IMR-90 (cell line): ENCODE results near the gene SPATA31D1. TPM values are rescaled to one million over a fixed set of nuclear protein-coding genes. Genes with fewer than 3 reads are reported as not detected.
A peak's percentile ranks its signal among the peaks of the same experiment; 100 is the strongest.

ENCODE experiments used
- ATAC-seq: fragments of 200-7000 bp; cut with Tn5 transposase; 2 replicates; pipeline ENCODE4 v1.9.1; 2020; ENCODE audit warnings: low read depth, mild to moderate bottlenecking, moderate library complexity
- BruUV-seq: library from RNA; stranded (reverse); fragments of 400-500 nt; replicated peaks from 2 replicates; lab custom pipeline; 2021; lab: Mats Ljungman, UMichigan
- CTCF ChIA-PET: fragments of 300-600 bp; formaldehyde crosslinking; extraction: SDS; loops from one replicate; lab custom pipeline; 2021; ENCODE audit warnings: antibody characterized with exemption; lab: Yijun Ruan, JAX
- POLR2A ChIA-PET: fragments of 300-600 bp; sonication (Branson Sonifier 250); formaldehyde crosslinking; loops from one replicate; lab custom pipeline; 2022; ENCODE audit warnings: antibody characterized with exemption; ENCODE audit not compliant: unreplicated experiment; lab: Charles Lee
- DNase-seq: peaks from one replicate; pipeline ENCODE4 v3.0.0; 2013
- H2AFZ ChIP-seq: replicated peaks from 2 replicates; pipeline ENCODE3; 2013; ENCODE audit warnings: low read length, mild to moderate bottlenecking; ENCODE audit not compliant: poor library complexity
- H2AK5ac ChIP-seq: 2 replicates; pipeline ENCODE4 v1.6.1; 2013; ENCODE audit warnings: low read depth, low read length, inconsistent platforms
- H2AK9ac ChIP-seq: replicated peaks from 2 replicates; pipeline ENCODE3; 2013; ENCODE audit warnings: mild to moderate bottlenecking, low read depth, low read length, moderate library complexity; ENCODE audit not compliant: poor library complexity
- H2BK120ac ChIP-seq: 2 replicates; pipeline ENCODE4 v1.6.1; 2013; ENCODE audit warnings: low read depth, low read length, inconsistent platforms
- H2BK15ac ChIP-seq: 3 replicates; pipeline ENCODE4 v1.6.1; 2013; ENCODE audit warnings: low read depth, low read length, inconsistent platforms
- H2BK20ac ChIP-seq: 2 replicates; pipeline ENCODE4 v1.6.1; 2013; ENCODE audit warnings: low read depth, mild to moderate bottlenecking, inconsistent platforms, low read length, moderate library complexity
- H2BK5ac ChIP-seq: 2 replicates; pipeline ENCODE4 v1.6.1; 2013; ENCODE audit warnings: mild to moderate bottlenecking, low read depth, low read length, inconsistent platforms; ENCODE audit not compliant: poor library complexity, severe bottlenecking
- H3K14ac ChIP-seq: replicated peaks from 2 replicates; pipeline ENCODE4 v1.6.1; 2013; ENCODE audit warnings: low read depth, low read length, inconsistent platforms
- H3K18ac ChIP-seq: 2 replicates; pipeline ENCODE4 v1.6.1; 2013; ENCODE audit warnings: low read depth, low read length, control low read depth
- H3K23ac ChIP-seq: 2 replicates; pipeline ENCODE4 v1.6.1; 2013; ENCODE audit warnings: low read depth, low read length, inconsistent platforms
- H3K27ac ChIP-seq: 2 replicates; pipeline ENCODE4 v1.5.1; 2013; ENCODE audit warnings: mild to moderate bottlenecking, control low read depth, low read length; ENCODE audit not compliant: insufficient read depth
- H3K27me3 ChIP-seq: 2 replicates; pipeline ENCODE4 v1.6.1; 2013; ENCODE audit warnings: low read length; ENCODE audit not compliant: control insufficient read depth, insufficient read depth
- H3K36me3 ChIP-seq: 2 replicates; pipeline ENCODE4 v1.6.1; 2013; ENCODE audit warnings: low read length, mixed read lengths; ENCODE audit not compliant: control insufficient read depth, insufficient read depth
- H3K4ac ChIP-seq: 2 replicates; pipeline ENCODE4 v1.6.1; 2013; ENCODE audit warnings: low read depth, low read length, inconsistent platforms
- H3K4me1 ChIP-seq: 2 replicates; pipeline ENCODE4 v1.6.1; 2013; ENCODE audit warnings: low read length, mixed read lengths; ENCODE audit not compliant: control insufficient read depth, insufficient read depth
- H3K4me2 ChIP-seq: 2 replicates; pipeline ENCODE4 v1.6.1; 2013; ENCODE audit warnings: low read depth, mild to moderate bottlenecking, control low read depth, low read length, moderate library complexity
- H3K4me3 ChIP-seq: 2 replicates; pipeline ENCODE4 v1.5.1; 2013; ENCODE audit warnings: low read depth, mild to moderate bottlenecking, control low read depth, low read length, moderate library complexity; ENCODE audit not compliant: insufficient read depth
- H3K56ac ChIP-seq: 2 replicates; pipeline ENCODE4 v1.6.1; 2013; ENCODE audit warnings: low read length, inconsistent platforms; ENCODE audit not compliant: insufficient read depth; ENCODE audit errors: extremely low read depth
- H3K79me1 ChIP-seq, 2 experiments: 2 replicates each; pipeline ENCODE4 v1.6.1; 2013; ENCODE audit warnings: low read length in 2 of 2, inconsistent platforms in 1 of 2, low read depth in 1 of 2
- H3K9ac ChIP-seq: 2 replicates; pipeline ENCODE4 v1.6.1; 2013; ENCODE audit warnings: low read depth, low read length, control low read depth
- H3K9me1 ChIP-seq: 2 replicates; pipeline ENCODE4 v1.6.1; 2013; ENCODE audit warnings: low read length, inconsistent platforms; ENCODE audit not compliant: insufficient read depth
- H3K9me3 ChIP-seq: 2 replicates; pipeline ENCODE4 v1.6.1; 2013; ENCODE audit warnings: low read length; ENCODE audit not compliant: control insufficient read depth, insufficient read depth
- H4K20me1 ChIP-seq: 2 replicates; pipeline ENCODE4 v1.6.1; 2013; ENCODE audit warnings: low read length, inconsistent platforms; ENCODE audit not compliant: insufficient read depth
- H4K5ac ChIP-seq: 2 replicates; pipeline ENCODE4 v1.6.1; 2013; ENCODE audit warnings: mild to moderate bottlenecking, low read depth, low read length, control low read depth
- H4K8ac ChIP-seq, 2 experiments: 2 replicates each; pipeline ENCODE4 v1.6.1; 2013; ENCODE audit warnings: low read depth in 2 of 2, low read length in 2 of 2, control low read depth in 1 of 2, inconsistent platforms in 1 of 2
- H4K91ac ChIP-seq: 2 replicates; pipeline ENCODE4 v1.6.1; 2013; ENCODE audit warnings: low read depth, low read length, inconsistent platforms; ENCODE audit not compliant: insufficient read depth
- BHLHE40 ChIP-seq: fragments of 150-350 bp; IDR thresholded peaks from 2 replicates; pipeline ENCODE4 v1.6.1; 2016; ENCODE audit warnings: mild to moderate bottlenecking, low read depth, low read length
- CEBPB ChIP-seq: IDR thresholded peaks from 2 replicates; pipeline ENCODE4 v1.6.1; 2012; ENCODE audit warnings: low read depth, low read length, improper control_type of control experiment
- CHD1 ChIP-seq: IDR thresholded peaks from 2 replicates; pipeline ENCODE4 v1.6.1; 2012; ENCODE audit warnings: low read depth, low read length, improper control_type of control experiment
- FOS ChIP-seq: fragments of 150-350 bp; IDR thresholded peaks from 2 replicates; pipeline ENCODE4 v1.6.1; 2016; ENCODE audit warnings: low read depth, low read length
- MAFK ChIP-seq: IDR thresholded peaks from 2 replicates; pipeline ENCODE4 v1.6.1; 2012; ENCODE audit warnings: low read depth, low read length, improper control_type of control experiment
- MAZ ChIP-seq: IDR thresholded peaks from 2 replicates; pipeline ENCODE4 v1.6.1; 2012; ENCODE audit warnings: low read depth, mild to moderate bottlenecking, low read length, improper control_type of control experiment, moderate library complexity, borderline replicate concordance
- MXI1 ChIP-seq: IDR thresholded peaks from 2 replicates; pipeline ENCODE4 v1.6.1; 2012; ENCODE audit warnings: low read depth, mild to moderate bottlenecking, low read length, moderate library complexity, borderline replicate concordance
- NFE2L2 ChIP-seq: fragments of 150-350 bp; IDR thresholded peaks from 2 replicates; pipeline ENCODE4 v1.6.1; 2016; ENCODE audit warnings: low read depth, mild to moderate bottlenecking, low read length
- POLR2A ChIP-seq: IDR thresholded peaks from 2 replicates; pipeline ENCODE4 v1.6.1; 2012; ENCODE audit warnings: mild to moderate bottlenecking, low read depth, low read length
- RAD21 ChIP-seq: IDR thresholded peaks from 2 replicates; pipeline ENCODE4 v1.6.1; 2012; ENCODE audit warnings: low read length, improper control_type of control experiment
- RCOR1 ChIP-seq: IDR thresholded peaks from 2 replicates; pipeline ENCODE4 v1.6.1; 2012; ENCODE audit warnings: mild to moderate bottlenecking, low read length, improper control_type of control experiment; ENCODE audit not compliant: insufficient replicate concordance
- RFX5 ChIP-seq: IDR thresholded peaks from 2 replicates; pipeline ENCODE4 v1.8.0; 2012; ENCODE audit warnings: low read depth, mild to moderate bottlenecking, low read length, moderate library complexity
- SMC3 ChIP-seq: fragments of 150-350 bp; IDR thresholded peaks from 2 replicates; pipeline ENCODE4 v1.6.1; 2016; ENCODE audit warnings: low read depth, mild to moderate bottlenecking, antibody characterized with exemption, low read length, moderate library complexity
- dilution Hi-C: fragments of 300-500 bp; cut with HindIII; formaldehyde crosslinking; loops from one replicate; pipeline ENCODE4 v1.14.3; 2018; ENCODE audit warnings: low sequenced_read_pairs; ENCODE audit not compliant: unreplicated experiment
- in situ Hi-C: fragments of 300-500 bp; cut with MboI; formaldehyde crosslinking; loops from 3 replicates; pipeline ENCODE4 v1.14.3; 2019; ENCODE audit warnings: low sequenced_read_pairs, inconsistent platforms, mixed read lengths
- intact Hi-C: fragments of 100-400 bp; cut with micrococcal nuclease; formaldehyde crosslinking; loops from 2 replicates; pipeline ENCODE4 v1.10.0; 2022
- polyA plus RNA-seq, 3 experiments: library from polyadenylated mRNA; depleted of rRNA; stranded (reverse); fragments of >200 nt; gene quantifications; 2 replicates each; pipeline ENCODE4 v1.2.3, GENCODE V29; 2012; ENCODE audit warnings: low replicate concordance in 1 of 3
- total RNA-seq: library from RNA; depleted of rRNA; stranded (reverse); fragments of >200 nt; gene quantifications from 2 replicates; pipeline ENCODE4 v1.2.3, GENCODE V29; 2012
- TF ChIP-seq, protein P1 (sequence below): conservative IDR thresholded peaks from 2 replicates; pipeline ENCODE4 v1.5.1; 2012; ENCODE audit warnings: mild to moderate bottlenecking, low read depth, low read length, improper control_type of control experiment
- TF ChIP-seq, protein P2 (sequence below): fragments of 150-350 bp; IDR thresholded peaks from 2 replicates; pipeline ENCODE4 v1.6.1; 2017; ENCODE audit warnings: mild to moderate bottlenecking, antibody characterized with exemption, low read length, low read depth
- TF ChIP-seq, protein P3 (sequence below): fragments of 150-350 bp; IDR thresholded peaks from 2 replicates; pipeline ENCODE4 v1.6.1; 2016; ENCODE audit warnings: low read depth, mild to moderate bottlenecking, low read length, moderate library complexity, borderline replicate concordance

Gene SPATA31D1
- total and polyA plus RNA-seq, 2 of the 4 experiments (the other 2 are of a cell fraction), result not detected

- ATAC-seq (peak; percentile 98), DNase-seq (peak; percentile 98)
- intact Hi-C loops, result no loop called here
- Histone ChIP-seq H3K9me3 (no peaks in the 10 kb centered on the region), H3K9me1 (no peaks in the 10 kb centered on the region), H3K27ac (peak overlapping the region; percentile 90; the same call in 1 of the 2 replicates), H2AFZ (peak overlapping the region; percentile 36), H3K36me3 (no peaks in the 10 kb centered on the region), H3K14ac (peak overlapping the region; percentile 99), H4K8ac (peak overlapping the region; percentile 66 to 92), H3K4ac (peak overlapping the region; percentile 96), H4K5ac (peak overlapping the region; percentile 100), H2BK20ac (peak overlapping the region; percentile 100), H3K9ac (no peak overlapping the region), H3K18ac (peak overlapping the region; percentile 100), H3K27me3 (no peaks in the 10 kb centered on the region), H4K91ac (peak overlapping the region; percentile 90), H2BK120ac (peak overlapping the region; percentile 98), H3K4me2 (no peak overlapping the region), H3K23ac (peak overlapping the region; percentile 99), H3K79me1 (no peaks in the 10 kb centered on the region), H2AK9ac (peak overlapping the region; percentile 68), H2BK15ac (peak overlapping the region; percentile 49; the same call in 1 of the 3 replicates), H2AK5ac (peak overlapping the region; percentile 89; the same call in 1 of the 2 replicates), H3K56ac (peak overlapping the region; percentile 74), H3K4me1 (peaks cover 2% of the 10 kb centered on the region; the same call in 1 of the 2 replicates), H4K20me1 (no peaks in the 10 kb centered on the region), H3K4me3 (no peak overlapping the region), H2BK5ac (peak overlapping the region; percentile 100)
- CTCF ChIA-PET, result interaction anchor here (0.7 kb wide), 1 partner anchor 14 kb away, joined by 3 read pairs; no protein-coding TSS in a partner anchor
- in situ Hi-C loops, result no loop called here
- dilution Hi-C loops, result no loop called here
- no TSS peak for BruUV-seq
- POLR2A ChIA-PET, result no interaction called here
- TF ChIP-seq POLR2A (no peak), RFX5 (no peak), NFE2L2 (no peak), MXI1 (no peak), FOS (peak; percentile 77), CEBPB (no peak), CHD1 (no peak), RAD21 (0 out of 2 replicates have a peak, but pooled peaks have one; percentile 14), MAFK (peak; percentile 55), RCOR1 (peak; percentile 30), MAZ (no peak), BHLHE40 (0 out of 2 replicates have a peak, but pooled peaks have one; percentile 23), SMC3 (no peak)
- TF ChIP-seq, protein P1, sequence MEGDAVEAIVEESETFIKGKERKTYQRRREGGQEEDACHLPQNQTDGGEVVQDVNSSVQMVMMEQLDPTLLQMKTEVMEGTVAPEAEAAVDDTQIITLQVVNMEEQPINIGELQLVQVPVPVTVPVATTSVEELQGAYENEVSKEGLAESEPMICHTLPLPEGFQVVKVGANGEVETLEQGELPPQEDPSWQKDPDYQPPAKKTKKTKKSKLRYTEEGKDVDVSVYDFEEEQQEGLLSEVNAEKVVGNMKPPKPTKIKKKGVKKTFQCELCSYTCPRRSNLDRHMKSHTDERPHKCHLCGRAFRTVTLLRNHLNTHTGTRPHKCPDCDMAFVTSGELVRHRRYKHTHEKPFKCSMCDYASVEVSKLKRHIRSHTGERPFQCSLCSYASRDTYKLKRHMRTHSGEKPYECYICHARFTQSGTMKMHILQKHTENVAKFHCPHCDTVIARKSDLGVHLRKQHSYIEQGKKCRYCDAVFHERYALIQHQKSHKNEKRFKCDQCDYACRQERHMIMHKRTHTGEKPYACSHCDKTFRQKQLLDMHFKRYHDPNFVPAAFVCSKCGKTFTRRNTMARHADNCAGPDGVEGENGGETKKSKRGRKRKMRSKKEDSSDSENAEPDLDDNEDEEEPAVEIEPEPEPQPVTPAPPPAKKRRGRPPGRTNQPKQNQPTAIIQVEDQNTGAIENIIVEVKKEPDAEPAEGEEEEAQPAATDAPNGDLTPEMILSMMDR, result no peak
- TF ChIP-seq, protein P2, sequence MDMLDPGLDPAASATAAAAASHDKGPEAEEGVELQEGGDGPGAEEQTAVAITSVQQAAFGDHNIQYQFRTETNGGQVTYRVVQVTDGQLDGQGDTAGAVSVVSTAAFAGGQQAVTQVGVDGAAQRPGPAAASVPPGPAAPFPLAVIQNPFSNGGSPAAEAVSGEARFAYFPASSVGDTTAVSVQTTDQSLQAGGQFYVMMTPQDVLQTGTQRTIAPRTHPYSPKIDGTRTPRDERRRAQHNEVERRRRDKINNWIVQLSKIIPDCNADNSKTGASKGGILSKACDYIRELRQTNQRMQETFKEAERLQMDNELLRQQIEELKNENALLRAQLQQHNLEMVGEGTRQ, result no peak
- TF ChIP-seq, protein P3, sequence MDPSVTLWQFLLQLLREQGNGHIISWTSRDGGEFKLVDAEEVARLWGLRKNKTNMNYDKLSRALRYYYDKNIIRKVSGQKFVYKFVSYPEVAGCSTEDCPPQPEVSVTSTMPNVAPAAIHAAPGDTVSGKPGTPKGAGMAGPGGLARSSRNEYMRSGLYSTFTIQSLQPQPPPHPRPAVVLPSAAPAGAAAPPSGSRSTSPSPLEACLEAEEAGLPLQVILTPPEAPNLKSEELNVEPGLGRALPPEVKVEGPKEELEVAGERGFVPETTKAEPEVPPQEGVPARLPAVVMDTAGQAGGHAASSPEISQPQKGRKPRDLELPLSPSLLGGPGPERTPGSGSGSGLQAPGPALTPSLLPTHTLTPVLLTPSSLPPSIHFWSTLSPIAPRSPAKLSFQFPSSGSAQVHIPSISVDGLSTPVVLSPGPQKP, result no peak
Measured at GRCh38 chr9:82021198-82021597, 32.6 kb downstream of the SPATA31D1 start.
